SK-N-MC (cell line): ENCODE results near the gene ARHGEF26.

ENCODE experiments used
- DNase-seq: peaks from one replicate; pipeline ENCODE4 v3.0.0-alpha.2; 2011; ENCODE audit warnings: low read depth, low spot score
- H3K27ac ChIP-seq: fragments of 200-600 bp; sonication (generic); 2 replicates; pipeline ENCODE4 v1.5.1; 2016; ENCODE audit warnings: mixed run types
- H3K36me3 ChIP-seq: fragments of 200-600 bp; sonication (generic); 2 replicates; pipeline ENCODE4 v1.6.1; 2017; ENCODE audit warnings: antibody characterized with exemption, low read length, mixed read lengths; ENCODE audit not compliant: insufficient read depth
- H3K4me3 ChIP-seq: fragments of 200-600 bp; sonication (generic); 2 replicates; pipeline ENCODE4 v1.5.1; 2016
- H3K9ac ChIP-seq: fragments of 200-600 bp; sonication (generic); 2 replicates; pipeline ENCODE4 v1.8.0; 2017; ENCODE audit warnings: mixed run types, mixed read lengths; ENCODE audit not compliant: insufficient read length
- H3K9me3 ChIP-seq: fragments of 200-600 bp; sonication (generic); 2 replicates; pipeline ENCODE4 v1.6.1; 2017; ENCODE audit warnings: low read depth, mild to moderate bottlenecking, antibody characterized with exemption, low read length, moderate library complexity, mixed read lengths
- EZH2 ChIP-seq: fragments of 200-600 bp; sonication (generic); IDR thresholded peaks from one replicate; pipeline ENCODE4 v1.6.1; 2017; ENCODE audit warnings: antibody characterized with exemption
- FOXP2 ChIP-seq: optimal IDR thresholded peaks from 2 replicates; pipeline ENCODE3; 2011; ENCODE audit warnings: mild to moderate bottlenecking, moderate library complexity; ENCODE audit not compliant: insufficient read depth; ENCODE audit errors: extremely low read length, control extremely low read depth
- POLR2AphosphoS5 ChIP-seq: IDR thresholded peaks from 2 replicates; pipeline ENCODE4 v1.6.1; 2012; ENCODE audit warnings: mild to moderate bottlenecking, low read depth, low read length, borderline replicate concordance

ARHGEF26 gene

DNA sequence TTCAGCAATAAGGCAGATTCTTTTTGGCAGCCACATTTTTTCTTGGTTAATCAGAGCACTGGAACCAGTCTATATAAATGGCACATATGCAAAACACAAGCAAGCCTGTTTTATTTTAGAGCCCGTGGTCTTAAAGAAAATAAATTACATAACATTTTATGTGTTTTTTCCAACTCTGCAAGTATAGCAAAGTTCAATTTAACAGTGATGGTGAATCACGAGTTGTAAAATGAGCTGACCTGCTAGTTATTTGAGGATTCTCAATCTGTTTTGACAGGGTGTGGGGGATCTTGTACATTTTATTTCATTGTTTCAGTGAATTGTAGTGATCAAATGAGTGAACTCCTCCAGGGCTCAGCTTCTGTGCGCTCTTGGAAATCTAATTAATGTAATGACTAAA, 2.7 kb downstream of the ARHGEF26 start:
- H3K9ac ChIP-seq, result peak overlapping the region; percentile 38
- TF ChIP-seq POLR2AphosphoS5 (no peak), EZH2 (no peak)
- peaks cover 17% of the 10 kb centered on the region; the same call in 1 of the 2 replicates for H3K36me3 ChIP-seq
- no peaks in the 10 kb centered on the region for H3K9me3 ChIP-seq
- DNase-seq, result no peak
- H3K27ac ChIP-seq, result no peak overlapping the region
- peak overlapping the region; percentile 96 for H3K4me3 ChIP-seq

GRCh38 chr3:154125378-154126030, 4.3 kb downstream of the ARHGEF26 start:
- no peak overlapping the region for H3K27ac ChIP-seq
- H3K9ac ChIP-seq, result no peak overlapping the region
- H3K9me3 ChIP-seq, result no peaks in the 10 kb centered on the region
- TF ChIP-seq POLR2AphosphoS5 (no peak), EZH2 (no peak), FOXP2 (no peak)
- DNase-seq, result no peak
- H3K4me3 ChIP-seq, result no peak overlapping the region
- H3K36me3 ChIP-seq, result peaks cover 28% of the 10 kb centered on the region

GRCh38 chr3:154126651-154127050, 5.5 kb downstream of the ARHGEF26 start:
- H3K9ac ChIP-seq, result no peak overlapping the region
- peaks cover 39% of the 10 kb centered on the region for H3K36me3 ChIP-seq
- no peak overlapping the region for H3K27ac ChIP-seq
- no peak for TF ChIP-seq POLR2AphosphoS5
- TF ChIP-seq FOXP2, result no peak
- no peak for TF ChIP-seq EZH2
- DNase-seq, result no peak
- no peaks in the 10 kb centered on the region for H3K9me3 ChIP-seq
- H3K4me3 ChIP-seq, result no peak overlapping the region

GRCh38 chr3:154129625-154130024, 8.4 kb downstream of the ARHGEF26 start:
- Histone ChIP-seq H3K9me3 (no peaks in the 10 kb centered on the region), H3K27ac (no peak overlapping the region), H3K36me3 (peaks cover 40% of the 10 kb centered on the region), H3K4me3 (no peak overlapping the region), H3K9ac (no peak overlapping the region)
- TF ChIP-seq POLR2AphosphoS5, result no peak
- TF ChIP-seq FOXP2, result no peak
- TF ChIP-seq EZH2, result no peak
- DNase-seq, result no peak

- Histone ChIP-seq H3K9ac (no peak overlapping the region), H3K36me3 (peaks cover 40% of the 10 kb centered on the region), H3K27ac (no peak overlapping the region), H3K4me3 (no peak overlapping the region), H3K9me3 (no peaks in the 10 kb centered on the region)
- no peak for DNase-seq
- TF ChIP-seq EZH2, result no peak
- TF ChIP-seq FOXP2, result no peak
- no peak for TF ChIP-seq POLR2AphosphoS5
Measured at GRCh38 chr3:154130540-154130939, 9.3 kb downstream of the ARHGEF26 start.

GRCh38 chr3:154131830-154132229, 10.6 kb downstream of the ARHGEF26 start:
- Histone ChIP-seq H3K27ac (no peak overlapping the region), H3K36me3 (peaks cover 37% of the 10 kb centered on the region), H3K9me3 (no peaks in the 10 kb centered on the region), H3K4me3 (no peak overlapping the region), H3K9ac (no peak overlapping the region)
- DNase-seq, result no peak
- TF ChIP-seq FOXP2 (no peak), POLR2AphosphoS5 (no peak), EZH2 (no peak)

GRCh38 chr3:154132777-154133375, 11.7 kb downstream of the ARHGEF26 start:
- no peaks in the 10 kb centered on the region for H3K9me3 ChIP-seq

GRCh38 chr3:154135511-154136173, 14.5 kb downstream of the ARHGEF26 start:
- Histone ChIP-seq H3K27ac (no peak overlapping the region), H3K9ac (no peak overlapping the region), H3K36me3 (peaks cover 11% of the 10 kb centered on the region), H3K4me3 (no peak overlapping the region), H3K9me3 (no peaks in the 10 kb centered on the region)
- no peak for DNase-seq
- TF ChIP-seq FOXP2 (no peak), POLR2AphosphoS5 (no peak), EZH2 (no peak)

More at GRCh38 chr3:154132777-154133375, 11.7 kb downstream of the ARHGEF26 start:
- no peak overlapping the region for H3K9ac ChIP-seq
- no peak overlapping the region for H3K27ac ChIP-seq
- peak; percentile 79 for DNase-seq
- H3K36me3 ChIP-seq, result peaks cover 30% of the 10 kb centered on the region
- TF ChIP-seq FOXP2 (peak; percentile 80), POLR2AphosphoS5 (no peak), EZH2 (no peak)
- H3K4me3 ChIP-seq, result peak overlapping the region; percentile 3; the same call in 1 of the 2 replicates

- no peaks in the 10 kb centered on the region for H3K9me3 ChIP-seq
- H3K4me3 ChIP-seq, result no peak overlapping the region
- H3K36me3 ChIP-seq, result no peaks in the 10 kb centered on the region; the same call in 1 of the 2 replicates
- H3K27ac ChIP-seq, result no peak overlapping the region
- TF ChIP-seq POLR2AphosphoS5 (no peak), EZH2 (no peak)
- DNase-seq, result no peak
- no peak overlapping the region for H3K9ac ChIP-seq
Measured at GRCh38 chr3:154137036-154137435, 15.8 kb downstream of the ARHGEF26 start.
